GM23338 (cell line): Measurements from ENCODE around the gene ABAT. TPM values are rescaled to one million over a fixed set of nuclear protein-coding genes. Genes with fewer than 3 reads are reported as not detected.

Experiments
- CREB1 ChIP-seq: fragments of 250-450 bp; sonication (Bioruptor Pico); IDR thresholded peaks from 2 replicates; pipeline ENCODE4 v1.5.0; 2020; ENCODE audit warnings: low read depth, mild to moderate bottlenecking, moderate library complexity
- EZH2 ChIP-seq: fragments of 200-600 bp; sonication (generic); IDR thresholded peaks from one replicate; pipeline ENCODE4 v1.8.0; 2017; ENCODE audit warnings: antibody characterized with exemption, mild to moderate bottlenecking, low read depth; ENCODE audit not compliant: unreplicated experiment
- JUNB ChIP-seq: IDR thresholded peaks from one replicate; pipeline ENCODE4 v1.6.1; 2016; ENCODE audit warnings: antibody characterized with exemption; ENCODE audit not compliant: unreplicated experiment
- NANOG ChIP-seq: IDR thresholded peaks from 2 replicates; pipeline ENCODE4 v1.6.1; 2016; ENCODE audit warnings: antibody characterized with exemption, borderline replicate concordance
- POLR2AphosphoS5 ChIP-seq: IDR thresholded peaks from 2 replicates; pipeline ENCODE4 v1.6.1; 2016; ENCODE audit warnings: antibody characterized with exemption, low read depth
- ZNF114 ChIP-seq: fragments of 250-450 bp; sonication (Bioruptor Pico); IDR thresholded peaks from 2 replicates; pipeline ENCODE4 v1.5.0; 2020; ENCODE audit warnings: mild to moderate bottlenecking, moderate library complexity
- polyA plus RNA-seq: library from polyadenylated mRNA; unstranded; fragments of >200 nt; fragmentation: Nextera tagmentation; extraction: Ambion mirVana; gene quantifications from 2 replicates; pipeline ENCODE4 v1.2.1, GENCODE V29; 2016
- total RNA-seq: library from RNA; depleted of rRNA; stranded (reverse); fragments of >200 nt; shearing (Covaris generic); gene quantifications from 2 replicates; pipeline ENCODE4 v1.2.3, GENCODE V29; 2014
- TF ChIP-seq, protein P1 (sequence below): fragments of 250-450 bp; sonication (Bioruptor Pico); IDR thresholded peaks from 2 replicates; pipeline ENCODE4 v1.5.0; 2020; ENCODE audit warnings: mild to moderate bottlenecking, moderate library complexity
- TF ChIP-seq, protein P2 (sequence below): IDR thresholded peaks from 2 replicates; pipeline ENCODE4 v1.6.1; 2016; ENCODE audit warnings: antibody characterized with exemption
- TF ChIP-seq, protein P3 (sequence below): IDR thresholded peaks from one replicate; pipeline ENCODE4 v1.6.1; 2018; ENCODE audit warnings: antibody characterized with exemption; ENCODE audit not compliant: unreplicated experiment

The ABAT gene
- total and polyA plus RNA-seq, 2 experiments from 2014 or later, result 4.4 to 8.8 TPM

DNA sequence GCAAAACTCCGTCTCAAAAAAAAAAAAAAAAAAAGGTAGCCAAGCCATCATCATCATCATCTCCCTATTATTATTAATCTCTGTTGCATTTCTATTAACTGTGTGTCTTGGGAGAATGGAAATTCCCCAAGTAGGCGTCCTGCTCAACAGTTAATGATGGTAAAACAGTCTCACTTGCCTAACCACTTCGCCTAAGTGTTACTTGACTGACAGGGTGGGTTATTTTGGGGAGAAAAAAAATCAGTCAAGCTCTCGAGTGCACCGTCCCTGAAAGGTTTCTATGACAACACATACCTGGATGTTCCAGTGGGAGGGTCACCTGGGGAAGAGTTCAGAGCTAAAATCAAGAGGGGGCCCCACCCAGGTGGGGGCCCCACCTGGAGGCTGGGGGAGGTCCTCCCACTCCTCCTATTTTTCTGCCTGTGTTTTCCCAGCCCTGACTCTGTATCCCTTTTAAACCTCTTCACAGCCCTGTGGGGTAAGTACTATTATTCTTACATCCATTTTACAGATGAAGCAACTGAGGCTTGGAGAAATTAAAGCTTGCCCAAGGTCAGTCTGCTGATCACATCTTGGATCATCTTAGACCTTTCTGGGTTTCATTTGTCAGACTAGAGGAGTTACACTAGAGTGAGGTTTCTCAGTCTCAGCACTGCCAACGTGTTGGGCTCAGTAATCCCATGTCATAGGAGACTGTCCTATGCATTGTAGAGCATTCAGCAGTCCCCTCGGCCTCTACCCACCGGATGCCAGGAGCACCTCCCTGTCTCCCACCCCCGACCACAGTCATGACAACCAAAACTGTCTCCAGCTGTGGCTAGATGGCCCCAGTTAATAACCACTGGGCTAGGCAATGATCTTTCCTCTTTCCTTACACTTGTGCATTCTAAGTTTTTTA lies 11.0 kb upstream of the ABAT start (continued):
- TF ChIP-seq, protein P1, sequence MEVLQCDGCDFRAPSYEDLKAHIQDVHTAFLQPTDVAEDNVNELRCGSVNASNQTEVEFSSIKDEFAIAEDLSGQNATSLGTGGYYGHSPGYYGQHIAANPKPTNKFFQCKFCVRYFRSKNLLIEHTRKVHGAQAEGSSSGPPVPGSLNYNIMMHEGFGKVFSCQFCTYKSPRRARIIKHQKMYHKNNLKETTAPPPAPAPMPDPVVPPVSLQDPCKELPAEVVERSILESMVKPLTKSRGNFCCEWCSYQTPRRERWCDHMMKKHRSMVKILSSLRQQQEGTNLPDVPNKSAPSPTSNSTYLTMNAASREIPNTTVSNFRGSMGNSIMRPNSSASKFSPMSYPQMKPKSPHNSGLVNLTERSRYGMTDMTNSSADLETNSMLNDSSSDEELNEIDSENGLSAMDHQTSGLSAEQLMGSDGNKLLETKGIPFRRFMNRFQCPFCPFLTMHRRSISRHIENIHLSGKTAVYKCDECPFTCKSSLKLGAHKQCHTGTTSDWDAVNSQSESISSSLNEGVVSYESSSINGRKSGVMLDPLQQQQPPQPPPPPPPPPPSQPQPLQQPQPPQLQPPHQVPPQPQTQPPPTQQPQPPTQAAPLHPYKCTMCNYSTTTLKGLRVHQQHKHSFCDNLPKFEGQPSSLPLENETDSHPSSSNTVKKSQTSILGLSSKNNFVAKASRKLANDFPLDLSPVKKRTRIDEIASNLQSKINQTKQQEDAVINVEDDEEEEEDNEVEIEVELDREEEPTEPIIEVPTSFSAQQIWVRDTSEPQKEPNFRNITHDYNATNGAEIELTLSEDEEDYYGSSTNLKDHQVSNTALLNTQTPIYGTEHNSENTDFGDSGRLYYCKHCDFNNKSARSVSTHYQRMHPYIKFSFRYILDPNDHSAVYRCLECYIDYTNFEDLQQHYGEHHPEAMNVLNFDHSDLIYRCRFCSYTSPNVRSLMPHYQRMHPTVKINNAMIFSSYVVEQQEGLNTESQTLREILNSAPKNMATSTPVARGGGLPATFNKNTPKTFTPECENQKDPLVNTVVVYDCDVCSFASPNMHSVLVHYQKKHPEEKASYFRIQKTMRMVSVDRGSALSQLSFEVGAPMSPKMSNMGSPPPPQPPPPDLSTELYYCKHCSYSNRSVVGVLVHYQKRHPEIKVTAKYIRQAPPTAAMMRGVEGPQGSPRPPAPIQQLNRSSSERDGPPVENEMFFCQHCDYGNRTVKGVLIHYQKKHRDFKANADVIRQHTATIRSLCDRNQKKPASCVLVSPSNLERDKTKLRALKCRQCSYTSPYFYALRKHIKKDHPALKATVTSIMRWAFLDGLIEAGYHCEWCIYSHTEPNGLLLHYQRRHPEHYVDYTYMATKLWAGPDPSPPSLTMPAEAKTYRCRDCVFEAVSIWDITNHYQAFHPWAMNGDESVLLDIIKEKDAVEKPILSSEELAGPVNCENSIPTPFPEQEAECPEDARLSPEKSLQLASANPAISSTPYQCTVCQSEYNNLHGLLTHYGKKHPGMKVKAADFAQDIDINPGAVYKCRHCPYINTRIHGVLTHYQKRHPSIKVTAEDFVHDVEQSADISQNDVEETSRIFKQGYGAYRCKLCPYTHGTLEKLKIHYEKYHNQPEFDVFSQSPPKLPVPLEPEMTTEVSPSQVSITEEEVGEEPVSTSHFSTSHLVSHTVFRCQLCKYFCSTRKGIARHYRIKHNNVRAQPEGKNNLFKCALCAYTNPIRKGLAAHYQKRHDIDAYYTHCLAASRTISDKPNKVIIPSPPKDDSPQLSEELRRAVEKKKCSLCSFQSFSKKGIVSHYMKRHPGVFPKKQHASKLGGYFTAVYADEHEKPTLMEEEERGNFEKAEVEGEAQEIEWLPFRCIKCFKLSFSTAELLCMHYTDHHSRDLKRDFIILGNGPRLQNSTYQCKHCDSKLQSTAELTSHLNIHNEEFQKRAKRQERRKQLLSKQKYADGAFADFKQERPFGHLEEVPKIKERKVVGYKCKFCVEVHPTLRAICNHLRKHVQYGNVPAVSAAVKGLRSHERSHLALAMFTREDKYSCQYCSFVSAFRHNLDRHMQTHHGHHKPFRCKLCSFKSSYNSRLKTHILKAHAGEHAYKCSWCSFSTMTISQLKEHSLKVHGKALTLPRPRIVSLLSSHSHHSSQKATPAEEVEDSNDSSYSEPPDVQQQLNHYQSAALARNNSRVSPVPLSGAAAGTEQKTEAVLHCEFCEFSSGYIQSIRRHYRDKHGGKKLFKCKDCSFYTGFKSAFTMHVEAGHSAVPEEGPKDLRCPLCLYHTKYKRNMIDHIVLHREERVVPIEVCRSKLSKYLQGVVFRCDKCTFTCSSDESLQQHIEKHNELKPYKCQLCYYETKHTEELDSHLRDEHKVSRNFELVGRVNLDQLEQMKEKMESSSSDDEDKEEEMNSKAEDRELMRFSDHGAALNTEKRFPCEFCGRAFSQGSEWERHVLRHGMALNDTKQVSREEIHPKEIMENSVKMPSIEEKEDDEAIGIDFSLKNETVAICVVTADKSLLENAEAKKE (CRISPR knock-in tag), result no peak
- no peak for TF ChIP-seq POLR2AphosphoS5
- TF ChIP-seq, protein P2, sequence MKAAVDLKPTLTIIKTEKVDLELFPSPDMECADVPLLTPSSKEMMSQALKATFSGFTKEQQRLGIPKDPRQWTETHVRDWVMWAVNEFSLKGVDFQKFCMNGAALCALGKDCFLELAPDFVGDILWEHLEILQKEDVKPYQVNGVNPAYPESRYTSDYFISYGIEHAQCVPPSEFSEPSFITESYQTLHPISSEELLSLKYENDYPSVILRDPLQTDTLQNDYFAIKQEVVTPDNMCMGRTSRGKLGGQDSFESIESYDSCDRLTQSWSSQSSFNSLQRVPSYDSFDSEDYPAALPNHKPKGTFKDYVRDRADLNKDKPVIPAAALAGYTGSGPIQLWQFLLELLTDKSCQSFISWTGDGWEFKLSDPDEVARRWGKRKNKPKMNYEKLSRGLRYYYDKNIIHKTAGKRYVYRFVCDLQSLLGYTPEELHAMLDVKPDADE, result no peak
- TF ChIP-seq EZH2, result no peak
- no peak for TF ChIP-seq CREB1
- TF ChIP-seq, protein P3, sequence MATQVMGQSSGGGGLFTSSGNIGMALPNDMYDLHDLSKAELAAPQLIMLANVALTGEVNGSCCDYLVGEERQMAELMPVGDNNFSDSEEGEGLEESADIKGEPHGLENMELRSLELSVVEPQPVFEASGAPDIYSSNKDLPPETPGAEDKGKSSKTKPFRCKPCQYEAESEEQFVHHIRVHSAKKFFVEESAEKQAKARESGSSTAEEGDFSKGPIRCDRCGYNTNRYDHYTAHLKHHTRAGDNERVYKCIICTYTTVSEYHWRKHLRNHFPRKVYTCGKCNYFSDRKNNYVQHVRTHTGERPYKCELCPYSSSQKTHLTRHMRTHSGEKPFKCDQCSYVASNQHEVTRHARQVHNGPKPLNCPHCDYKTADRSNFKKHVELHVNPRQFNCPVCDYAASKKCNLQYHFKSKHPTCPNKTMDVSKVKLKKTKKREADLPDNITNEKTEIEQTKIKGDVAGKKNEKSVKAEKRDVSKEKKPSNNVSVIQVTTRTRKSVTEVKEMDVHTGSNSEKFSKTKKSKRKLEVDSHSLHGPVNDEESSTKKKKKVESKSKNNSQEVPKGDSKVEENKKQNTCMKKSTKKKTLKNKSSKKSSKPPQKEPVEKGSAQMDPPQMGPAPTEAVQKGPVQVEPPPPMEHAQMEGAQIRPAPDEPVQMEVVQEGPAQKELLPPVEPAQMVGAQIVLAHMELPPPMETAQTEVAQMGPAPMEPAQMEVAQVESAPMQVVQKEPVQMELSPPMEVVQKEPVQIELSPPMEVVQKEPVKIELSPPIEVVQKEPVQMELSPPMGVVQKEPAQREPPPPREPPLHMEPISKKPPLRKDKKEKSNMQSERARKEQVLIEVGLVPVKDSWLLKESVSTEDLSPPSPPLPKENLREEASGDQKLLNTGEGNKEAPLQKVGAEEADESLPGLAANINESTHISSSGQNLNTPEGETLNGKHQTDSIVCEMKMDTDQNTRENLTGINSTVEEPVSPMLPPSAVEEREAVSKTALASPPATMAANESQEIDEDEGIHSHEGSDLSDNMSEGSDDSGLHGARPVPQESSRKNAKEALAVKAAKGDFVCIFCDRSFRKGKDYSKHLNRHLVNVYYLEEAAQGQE, result no peak
- no peak for TF ChIP-seq JUNB
- no peak for TF ChIP-seq NANOG
- no peak for TF ChIP-seq ZNF114 (CRISPR knock-in tag)
